ENCODE data around the gene TOR1B. TPM values are rescaled to one million over a fixed set of nuclear protein-coding genes. Genes with fewer than 3 reads are reported as not detected.
"Not testable (repeated sequence)": the region's sequence is repeated elsewhere in the genome, so short reads cannot be mapped to it uniquely, and the experiment has no call there.

Gene TOR1B
- total RNA-seq, 1 donor from 2014 or later = 51.7 TPM

DNA sequence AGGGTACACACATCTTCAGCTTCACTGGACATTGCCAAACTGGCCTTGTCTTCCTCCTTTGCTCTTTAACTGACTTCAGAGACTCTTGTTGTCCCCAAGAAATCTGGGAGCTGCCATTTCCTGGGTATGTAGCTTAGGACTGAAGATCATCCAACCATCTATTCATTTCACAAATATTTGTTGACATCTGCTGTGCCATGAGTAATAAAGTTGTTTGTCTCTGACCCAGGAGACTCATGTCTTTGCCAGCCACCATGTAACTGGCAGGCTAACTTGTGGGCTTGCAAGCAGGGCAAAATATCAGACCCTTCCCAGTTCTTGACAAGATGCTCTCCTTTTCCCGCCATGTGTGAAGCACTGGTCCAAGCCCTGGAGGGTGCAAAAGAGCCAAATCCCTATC is 17.1 kb upstream of the TOR1B start:
- Histone ChIP-seq H3K4me1 (no peaks in the 10 kb centered on the region), H3K9me3 (no peaks in the 10 kb centered on the region), H3K27me3 (no peaks in the 10 kb centered on the region), H3K36me3 (no peaks in the 10 kb centered on the region), H3K4me3 (no peak overlapping the region), H3K27ac (no peak overlapping the region)
- TF ChIP-seq, protein P1, sequence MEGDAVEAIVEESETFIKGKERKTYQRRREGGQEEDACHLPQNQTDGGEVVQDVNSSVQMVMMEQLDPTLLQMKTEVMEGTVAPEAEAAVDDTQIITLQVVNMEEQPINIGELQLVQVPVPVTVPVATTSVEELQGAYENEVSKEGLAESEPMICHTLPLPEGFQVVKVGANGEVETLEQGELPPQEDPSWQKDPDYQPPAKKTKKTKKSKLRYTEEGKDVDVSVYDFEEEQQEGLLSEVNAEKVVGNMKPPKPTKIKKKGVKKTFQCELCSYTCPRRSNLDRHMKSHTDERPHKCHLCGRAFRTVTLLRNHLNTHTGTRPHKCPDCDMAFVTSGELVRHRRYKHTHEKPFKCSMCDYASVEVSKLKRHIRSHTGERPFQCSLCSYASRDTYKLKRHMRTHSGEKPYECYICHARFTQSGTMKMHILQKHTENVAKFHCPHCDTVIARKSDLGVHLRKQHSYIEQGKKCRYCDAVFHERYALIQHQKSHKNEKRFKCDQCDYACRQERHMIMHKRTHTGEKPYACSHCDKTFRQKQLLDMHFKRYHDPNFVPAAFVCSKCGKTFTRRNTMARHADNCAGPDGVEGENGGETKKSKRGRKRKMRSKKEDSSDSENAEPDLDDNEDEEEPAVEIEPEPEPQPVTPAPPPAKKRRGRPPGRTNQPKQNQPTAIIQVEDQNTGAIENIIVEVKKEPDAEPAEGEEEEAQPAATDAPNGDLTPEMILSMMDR (IDR thresholded peaks at IDR 0.05) = no peak
- intact Hi-C loops (cut with DNase I) = no loop called here
- DNase-seq (ENCODE audit: low spot score in 2 of 2) = no peak

GRCh38 chr9:129786481-129786880 is 16.5 kb upstream of the TOR1B start:
- H3K9me3 ChIP-seq = no peaks in the 10 kb centered on the region
- H3K27ac ChIP-seq = no peak overlapping the region
- H3K36me3 ChIP-seq = no peaks in the 10 kb centered on the region
- intact Hi-C loops (cut with DNase I) = no loop called here
- H3K27me3 ChIP-seq = no peaks in the 10 kb centered on the region
- no peak for DNase-seq (ENCODE audit: low spot score in 2 of 2)
- H3K4me3 ChIP-seq = no peak overlapping the region
- TF ChIP-seq, protein P1 (IDR thresholded peaks at IDR 0.05) = no peak
- no peaks in the 10 kb centered on the region for H3K4me1 ChIP-seq

DNA sequence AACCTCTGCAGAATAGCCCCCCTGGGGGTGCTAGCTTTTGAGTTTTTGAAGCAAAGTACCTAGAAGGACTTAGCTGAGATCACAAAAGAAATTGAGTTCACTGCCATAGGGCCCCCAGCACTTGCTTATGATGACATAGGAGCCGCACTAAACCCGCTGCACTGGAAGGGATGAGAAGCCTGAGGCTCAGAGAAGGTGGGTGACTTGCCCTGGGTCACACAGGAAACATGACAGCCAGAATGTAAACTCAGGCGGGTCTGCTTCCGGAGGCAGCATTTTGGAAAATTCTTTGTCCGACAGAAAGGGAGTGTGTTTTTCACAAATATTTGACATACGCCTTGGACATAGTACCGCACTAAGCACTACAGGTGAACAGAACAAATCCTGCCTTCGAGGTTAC is 8.4 kb upstream of the TOR1B start:
- TF ChIP-seq, protein P1 (IDR thresholded peaks at IDR 0.05) = no peak
- no peaks in the 10 kb centered on the region for H3K4me1 ChIP-seq
- intact Hi-C loops (cut with DNase I) = no loop called here
- no peaks in the 10 kb centered on the region for H3K27me3 ChIP-seq
- H3K36me3 ChIP-seq = no peaks in the 10 kb centered on the region
- H3K4me3 ChIP-seq = no peak overlapping the region
- no peak overlapping the region for H3K27ac ChIP-seq
- H3K9me3 ChIP-seq = no peaks in the 10 kb centered on the region
- DNase-seq (ENCODE audit: low spot score in 2 of 2) = no peak

DNA sequence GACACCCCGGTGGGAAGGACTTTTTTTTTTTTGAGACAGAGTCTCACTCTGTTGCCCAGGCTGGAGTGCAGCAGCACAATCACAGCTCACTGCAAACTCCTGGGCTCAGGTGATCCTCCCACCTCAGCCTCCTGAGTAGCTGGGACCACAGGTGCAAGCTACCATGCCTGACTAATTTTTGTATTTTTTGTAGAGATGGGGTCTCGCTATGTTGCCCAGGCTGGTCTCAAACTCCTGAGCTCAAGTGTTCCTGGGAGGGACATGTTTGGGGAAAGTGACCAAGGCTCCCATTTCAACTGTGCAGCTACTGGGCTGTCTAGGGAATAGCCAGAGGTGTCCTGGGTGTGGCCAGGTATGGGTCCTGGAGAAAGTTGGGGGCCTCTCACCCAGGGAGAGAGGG is 7.0 kb upstream of the TOR1B start:
- not testable (repeated sequence) for H3K9me3 ChIP-seq; H3K4me1 ChIP-seq; H3K36me3 ChIP-seq; H3K4me3 ChIP-seq; DNase-seq (ENCODE audit: low spot score in 2 of 2); H3K27ac ChIP-seq; H3K27me3 ChIP-seq
- intact Hi-C loops (cut with DNase I) = loop anchor here (5.0 kb wide), 1 partner anchor 674 kb away; no protein-coding TSS in a partner anchor

DNA sequence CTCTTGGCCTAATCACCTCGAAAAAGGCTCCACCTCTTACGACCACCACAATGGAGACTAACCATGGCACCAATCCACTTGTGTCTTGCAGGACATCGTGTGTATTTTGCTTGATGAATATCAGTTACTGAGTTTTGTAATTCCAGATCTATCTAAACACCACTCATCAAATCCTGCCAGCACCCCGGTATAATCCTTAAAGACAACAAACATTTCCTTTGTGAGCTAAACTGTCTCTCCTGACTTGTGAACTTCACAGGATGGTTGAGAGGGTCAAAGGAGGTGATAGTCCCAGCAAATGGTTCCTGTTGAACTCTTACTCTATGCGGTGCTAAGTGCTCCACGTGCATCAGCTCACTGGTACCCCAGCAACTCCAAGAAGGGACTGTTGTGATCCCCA is 4.0 kb upstream of the TOR1B start:
- no peaks in the 10 kb centered on the region for H3K9me3 ChIP-seq
- no peaks in the 10 kb centered on the region for H3K27me3 ChIP-seq
- TF ChIP-seq, protein P1 (IDR thresholded peaks at IDR 0.05) = no peak
- H3K36me3 ChIP-seq = no peaks in the 10 kb centered on the region
- no peak for DNase-seq (ENCODE audit: low spot score in 2 of 2)
- intact Hi-C loops (cut with DNase I) = loop anchor here (5.0 kb wide), 1 partner anchor 677 kb away; no protein-coding TSS in a partner anchor
- no peak overlapping the region for H3K4me3 ChIP-seq
- peaks cover 2 to 5% of the 10 kb centered on the region in 2 donors for H3K4me1 ChIP-seq
- H3K27ac ChIP-seq = no peak overlapping the region

DNA sequence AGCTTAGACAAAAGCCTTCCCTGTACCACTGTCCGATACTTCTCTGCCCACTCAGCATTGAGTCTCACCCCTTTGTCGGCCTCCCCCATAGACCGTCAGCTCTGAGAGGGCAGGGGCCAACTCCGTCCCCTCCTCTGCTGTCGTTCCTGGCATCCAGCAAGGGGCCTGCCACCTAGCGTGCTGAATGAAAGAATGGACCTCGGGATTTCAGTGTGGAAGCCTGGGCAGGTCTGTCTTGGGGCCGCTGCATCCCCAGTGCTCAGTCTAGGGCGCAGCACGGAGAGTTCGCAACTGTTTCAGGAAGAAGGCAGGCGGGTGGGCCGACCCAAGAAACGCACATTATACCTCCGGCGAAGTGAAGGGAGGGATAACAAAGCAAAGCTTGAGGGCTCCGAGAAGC is 1.5 kb upstream of the TOR1B start:
- H3K4me3 ChIP-seq = no peak overlapping the region
- TF ChIP-seq, protein P1 (IDR thresholded peaks at IDR 0.05) = no peak
- H3K4me1 ChIP-seq = peaks cover 8 to 10% of the 10 kb centered on the region in 2 donors
- H3K27ac ChIP-seq = no peak overlapping the region
- H3K9me3 ChIP-seq = no peaks in the 10 kb centered on the region
- no peak for DNase-seq (ENCODE audit: low spot score in 2 of 2)
- H3K36me3 ChIP-seq = peaks cover 3 to 7% of the 10 kb centered on the region in 2 donors
- H3K27me3 ChIP-seq = no peaks in the 10 kb centered on the region
- intact Hi-C loops (cut with DNase I) = no loop called here

Data from ascending aorta (tissue), 2 donors.